ENCODE data around the gene CT45A10.
"Not testable (repeated sequence)": the region's sequence is repeated elsewhere in the genome, so short reads cannot be mapped to it uniquely, and the experiment has no call there.

Gene CT45A10

GRCh38 chrX:135923353-135923752, 30.1 kb upstream of the CT45A10 start:
- no peak for TF ChIP-seq ZNF8 (CRISPR knock-in tag; IDR thresholded peaks at IDR 0.05)
- TF ChIP-seq ESRRG (CRISPR knock-in tag; IDR thresholded peaks at IDR 0.05), result no peak
- no peak for TF ChIP-seq GLIS3 (CRISPR knock-in tag; IDR thresholded peaks at IDR 0.05)
- no peak for TF ChIP-seq BACH2 (CRISPR knock-in tag; IDR thresholded peaks at IDR 0.05; ENCODE audit: borderline replicate concordance)
- TF ChIP-seq, protein P1, sequence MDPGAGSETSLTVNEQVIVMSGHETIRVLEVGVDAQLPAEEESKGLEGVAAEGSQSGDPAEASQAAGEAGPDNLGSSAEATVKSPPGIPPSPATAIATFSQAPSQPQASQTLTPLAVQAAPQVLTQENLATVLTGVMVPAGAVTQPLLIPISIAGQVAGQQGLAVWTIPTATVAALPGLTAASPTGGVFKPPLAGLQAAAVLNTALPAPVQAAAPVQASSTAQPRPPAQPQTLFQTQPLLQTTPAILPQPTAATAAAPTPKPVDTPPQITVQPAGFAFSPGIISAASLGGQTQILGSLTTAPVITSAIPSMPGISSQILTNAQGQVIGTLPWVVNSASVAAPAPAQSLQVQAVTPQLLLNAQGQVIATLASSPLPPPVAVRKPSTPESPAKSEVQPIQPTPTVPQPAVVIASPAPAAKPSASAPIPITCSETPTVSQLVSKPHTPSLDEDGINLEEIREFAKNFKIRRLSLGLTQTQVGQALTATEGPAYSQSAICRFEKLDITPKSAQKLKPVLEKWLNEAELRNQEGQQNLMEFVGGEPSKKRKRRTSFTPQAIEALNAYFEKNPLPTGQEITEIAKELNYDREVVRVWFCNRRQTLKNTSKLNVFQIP (CRISPR knock-in tag; IDR thresholded peaks at IDR 0.05; ENCODE audit: borderline replicate concordance, low read depth), result no peak
- no peak for TF ChIP-seq ZFP3 (CRISPR knock-in tag; IDR thresholded peaks at IDR 0.05)
- no peak for TF ChIP-seq PPARA (CRISPR knock-in tag; IDR thresholded peaks at IDR 0.05; ENCODE audit: borderline replicate concordance)
- no peak for TF ChIP-seq RARB (CRISPR knock-in tag; IDR thresholded peaks at IDR 0.05)
- TF ChIP-seq ZFP30 (CRISPR knock-in tag; IDR thresholded peaks at IDR 0.05), result no peak
- TF ChIP-seq ZC3H10 (CRISPR knock-in tag; IDR thresholded peaks at IDR 0.05), result no peak
- TF ChIP-seq ZNF70 (CRISPR knock-in tag; IDR thresholded peaks at IDR 0.05), result no peak
- TF ChIP-seq, protein P2, sequence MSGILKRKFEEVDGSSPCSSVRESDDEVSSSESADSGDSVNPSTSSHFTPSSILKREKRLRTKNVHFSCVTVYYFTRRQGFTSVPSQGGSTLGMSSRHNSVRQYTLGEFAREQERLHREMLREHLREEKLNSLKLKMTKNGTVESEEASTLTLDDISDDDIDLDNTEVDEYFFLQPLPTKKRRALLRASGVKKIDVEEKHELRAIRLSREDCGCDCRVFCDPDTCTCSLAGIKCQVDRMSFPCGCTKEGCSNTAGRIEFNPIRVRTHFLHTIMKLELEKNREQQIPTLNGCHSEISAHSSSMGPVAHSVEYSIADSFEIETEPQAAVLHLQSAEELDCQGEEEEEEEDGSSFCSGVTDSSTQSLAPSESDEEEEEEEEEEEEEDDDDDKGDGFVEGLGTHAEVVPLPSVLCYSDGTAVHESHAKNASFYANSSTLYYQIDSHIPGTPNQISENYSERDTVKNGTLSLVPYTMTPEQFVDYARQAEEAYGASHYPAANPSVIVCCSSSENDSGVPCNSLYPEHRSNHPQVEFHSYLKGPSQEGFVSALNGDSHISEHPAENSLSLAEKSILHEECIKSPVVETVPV (CRISPR knock-in tag; IDR thresholded peaks at IDR 0.05), result no peak
- TF ChIP-seq TCF4 (CRISPR knock-in tag; IDR thresholded peaks at IDR 0.05; ENCODE audit: borderline replicate concordance), result no peak
- TF ChIP-seq SNAI2 (CRISPR knock-in tag; IDR thresholded peaks at IDR 0.05), result no peak
- TF ChIP-seq, protein P3, sequence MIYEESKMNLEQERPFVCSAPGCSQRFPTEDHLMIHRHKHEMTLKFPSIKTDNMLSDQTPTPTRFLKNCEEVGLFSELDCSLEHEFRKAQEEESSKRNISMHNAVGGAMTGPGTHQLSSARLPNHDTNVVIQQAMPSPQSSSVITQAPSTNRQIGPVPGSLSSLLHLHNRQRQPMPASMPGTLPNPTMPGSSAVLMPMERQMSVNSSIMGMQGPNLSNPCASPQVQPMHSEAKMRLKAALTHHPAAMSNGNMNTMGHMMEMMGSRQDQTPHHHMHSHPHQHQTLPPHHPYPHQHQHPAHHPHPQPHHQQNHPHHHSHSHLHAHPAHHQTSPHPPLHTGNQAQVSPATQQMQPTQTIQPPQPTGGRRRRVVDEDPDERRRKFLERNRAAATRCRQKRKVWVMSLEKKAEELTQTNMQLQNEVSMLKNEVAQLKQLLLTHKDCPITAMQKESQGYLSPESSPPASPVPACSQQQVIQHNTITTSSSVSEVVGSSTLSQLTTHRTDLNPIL (CRISPR knock-in tag; IDR thresholded peaks at IDR 0.05; ENCODE audit: low read depth), result no peak
- TF ChIP-seq ARNTL (CRISPR knock-in tag; IDR thresholded peaks at IDR 0.05; ENCODE audit: borderline replicate concordance, low read depth), result no peak
- TF ChIP-seq ZNF565 (CRISPR knock-in tag; conservative IDR thresholded peaks at IDR 0.05; ENCODE audit: low read depth), result no peak
- TF ChIP-seq ISL1 (CRISPR knock-in tag; IDR thresholded peaks at IDR 0.05), result no peak
- ATAC-seq, result peak; percentile 37; the same call in 1 of the 3 replicates

- ATAC-seq, result not testable (repeated sequence)
Observed at GRCh38 chrX:135920516-135920915, 27.3 kb upstream of the CT45A10 start.

GRCh38 chrX:135914404-135914803, 21.2 kb upstream of the CT45A10 start:
- TF ChIP-seq, protein P4, sequence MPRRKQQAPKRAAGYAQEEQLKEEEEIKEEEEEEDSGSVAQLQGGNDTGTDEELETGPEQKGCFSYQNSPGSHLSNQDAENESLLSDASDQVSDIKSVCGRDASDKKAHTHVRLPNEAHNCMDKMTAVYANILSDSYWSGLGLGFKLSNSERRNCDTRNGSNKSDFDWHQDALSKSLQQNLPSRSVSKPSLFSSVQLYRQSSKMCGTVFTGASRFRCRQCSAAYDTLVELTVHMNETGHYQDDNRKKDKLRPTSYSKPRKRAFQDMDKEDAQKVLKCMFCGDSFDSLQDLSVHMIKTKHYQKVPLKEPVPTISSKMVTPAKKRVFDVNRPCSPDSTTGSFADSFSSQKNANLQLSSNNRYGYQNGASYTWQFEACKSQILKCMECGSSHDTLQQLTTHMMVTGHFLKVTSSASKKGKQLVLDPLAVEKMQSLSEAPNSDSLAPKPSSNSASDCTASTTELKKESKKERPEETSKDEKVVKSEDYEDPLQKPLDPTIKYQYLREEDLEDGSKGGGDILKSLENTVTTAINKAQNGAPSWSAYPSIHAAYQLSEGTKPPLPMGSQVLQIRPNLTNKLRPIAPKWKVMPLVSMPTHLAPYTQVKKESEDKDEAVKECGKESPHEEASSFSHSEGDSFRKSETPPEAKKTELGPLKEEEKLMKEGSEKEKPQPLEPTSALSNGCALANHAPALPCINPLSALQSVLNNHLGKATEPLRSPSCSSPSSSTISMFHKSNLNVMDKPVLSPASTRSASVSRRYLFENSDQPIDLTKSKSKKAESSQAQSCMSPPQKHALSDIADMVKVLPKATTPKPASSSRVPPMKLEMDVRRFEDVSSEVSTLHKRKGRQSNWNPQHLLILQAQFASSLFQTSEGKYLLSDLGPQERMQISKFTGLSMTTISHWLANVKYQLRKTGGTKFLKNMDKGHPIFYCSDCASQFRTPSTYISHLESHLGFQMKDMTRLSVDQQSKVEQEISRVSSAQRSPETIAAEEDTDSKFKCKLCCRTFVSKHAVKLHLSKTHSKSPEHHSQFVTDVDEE (CRISPR knock-in tag; IDR thresholded peaks at IDR 0.05), result no peak
- no peak for TF ChIP-seq SNAI2 (CRISPR knock-in tag; IDR thresholded peaks at IDR 0.05)
- no peak for TF ChIP-seq CSDC2 (CRISPR knock-in tag; IDR thresholded peaks at IDR 0.05)
- TF ChIP-seq GLIS3 (CRISPR knock-in tag; IDR thresholded peaks at IDR 0.05), result no peak
- no peak for TF ChIP-seq OSR1 (CRISPR knock-in tag; IDR thresholded peaks at IDR 0.05)
- TF ChIP-seq, protein P2 (CRISPR knock-in tag; IDR thresholded peaks at IDR 0.05), result no peak
- TF ChIP-seq ISL1 (CRISPR knock-in tag; IDR thresholded peaks at IDR 0.05), result no peak
- TF ChIP-seq ZNF70 (CRISPR knock-in tag; IDR thresholded peaks at IDR 0.05), result no peak
- TF ChIP-seq PPARA (CRISPR knock-in tag; IDR thresholded peaks at IDR 0.05; ENCODE audit: borderline replicate concordance), result no peak
- no peak for TF ChIP-seq ZNF565 (CRISPR knock-in tag; conservative IDR thresholded peaks at IDR 0.05; ENCODE audit: low read depth)
- TF ChIP-seq TCF4 (CRISPR knock-in tag; IDR thresholded peaks at IDR 0.05; ENCODE audit: borderline replicate concordance), result no peak
- TF ChIP-seq, protein P3 (CRISPR knock-in tag; IDR thresholded peaks at IDR 0.05; ENCODE audit: low read depth), result no peak
- no peak for TF ChIP-seq TOX (CRISPR knock-in tag; IDR thresholded peaks at IDR 0.05; ENCODE audit: borderline replicate concordance)
- TF ChIP-seq BACH2 (CRISPR knock-in tag; IDR thresholded peaks at IDR 0.05; ENCODE audit: borderline replicate concordance), result no peak
- no peak for TF ChIP-seq ARNTL (CRISPR knock-in tag; IDR thresholded peaks at IDR 0.05; ENCODE audit: borderline replicate concordance, low read depth)
- no peak for TF ChIP-seq ZFP3 (CRISPR knock-in tag; IDR thresholded peaks at IDR 0.05)
- TF ChIP-seq, protein P1 (CRISPR knock-in tag; IDR thresholded peaks at IDR 0.05; ENCODE audit: borderline replicate concordance, low read depth), result no peak
- no peak for TF ChIP-seq ZNF8 (CRISPR knock-in tag; IDR thresholded peaks at IDR 0.05)
- no peak for TF ChIP-seq ESRRG (CRISPR knock-in tag; IDR thresholded peaks at IDR 0.05)
- no peak for ATAC-seq

Data from SK-N-SH treated with all-trans-retinoic acid at 6 μM for 48 hours (cell line).